ENCODE measurements around the gene MAMDC2. TPM values are rescaled to one million over a fixed set of nuclear protein-coding genes. Genes with fewer than 3 reads are reported as not detected.

Gene MAMDC2
- total and polyA plus RNA-seq, 2 of the 8 experiments (the other 6 are each of a cell fraction or from before 2014, with no cell fraction given) = 6.1 to 15.4 TPM

- Histone ChIP-seq H3K27me3 (replicated peaks in 1 of 4; ENCODE audit: control insufficient read depth in 3 of 4, extremely low read depth in 1 of 4, insufficient read depth in 3 of 4, low read length in 3 of 4) (no peaks in the 10 kb centered on the region), H3K4me2 (ENCODE audit: insufficient read depth in 1 of 2, low read depth in 2 of 2, low read length in 2 of 2) (no peak overlapping the region), H3K4me3 (ENCODE audit: extremely low read depth in 1 of 4, insufficient read depth in 2 of 4, low read depth in 3 of 4, low read length in 4 of 4) (no peak overlapping the region), H2BK5ac (ENCODE audit: low read depth, low read length) (no peak overlapping the region), H3K4me1 (replicated peaks in 1 of 4; ENCODE audit: control insufficient read depth in 3 of 4, insufficient read depth in 4 of 4, low read length in 3 of 4) (no peaks in the 10 kb centered on the region; a peak in 1 of 7 replicates), H3K23ac (ENCODE audit: insufficient read length) (no peak overlapping the region), H2BK120ac (replicated peaks; ENCODE audit: low read depth, low read length) (no peak overlapping the region), H3K27ac (ENCODE audit: low read depth, low read length) (no peak overlapping the region), H4K8ac (ENCODE audit: extremely low read depth, insufficient read depth, low read length) (no peak overlapping the region), H2BK20ac (ENCODE audit: low read length) (no peak overlapping the region), H2AFZ (ENCODE audit: low read length) (no peak overlapping the region), H3K79me1 (ENCODE audit: low read depth, low read length) (no peaks in the 10 kb centered on the region), H4K91ac (replicated peaks; ENCODE audit: insufficient read length, low read length) (no peak overlapping the region), H3K79me2 (ENCODE audit: control insufficient read depth in 1 of 2, insufficient read depth in 2 of 2, low read length in 2 of 2) (no peaks in the 10 kb centered on the region), H3K4ac (replicated peaks; ENCODE audit: insufficient read length, low read depth, low read length) (no peak overlapping the region), H3K14ac (ENCODE audit: insufficient read length) (no peak overlapping the region), H3K56ac (replicated peaks; ENCODE audit: insufficient read length, low read depth, low read length) (no peak overlapping the region), H2BK15ac (ENCODE audit: low read length) (no peak overlapping the region), H3K9me3 (ENCODE audit: insufficient read depth in 2 of 2, low read depth in 1 of 2, low read length in 1 of 2) (no peaks in the 10 kb centered on the region), H3K9ac (replicated peaks in 1 of 4; ENCODE audit: extremely low read depth in 1 of 4, low read depth in 3 of 4, low read length in 3 of 4) (no peak overlapping the region), H3K18ac (ENCODE audit: extremely low read depth, low read length) (no peak overlapping the region), H4K20me1 (replicated peaks in 1 of 2; ENCODE audit: control insufficient read depth in 1 of 2, insufficient read depth in 2 of 2, low read length in 2 of 2) (no peaks in the 10 kb centered on the region), H3K36me3 (ENCODE audit: control insufficient read depth in 2 of 4, insufficient read depth in 4 of 4, low read length in 3 of 4) (no peaks in the 10 kb centered on the region), H2BK12ac (ENCODE audit: low read depth, low read length) (no peak overlapping the region), H4K5ac (ENCODE audit: insufficient read length, low read depth, low read length) (no peak overlapping the region), H2AK5ac (ENCODE audit: low read depth, low read length) (no peak overlapping the region), H3K23me2 (ENCODE audit: low read depth, low read length) (no peaks in the 10 kb centered on the region)
- ChIA-PET POLR2A (ENCODE audit: partially characterized antibody) (no interaction called here), CTCF (ENCODE audit: partially characterized antibody) (no interaction called here)
- no peak for DNase-seq (ENCODE audit: low read depth in 1 of 2, low spot score in 2 of 2)
- TF ChIP-seq YY1 (IDR thresholded peaks at IDR 0.05; ENCODE audit: low read depth, low read length) (no peak), E2F6 (IDR thresholded peaks at IDR 0.05) (no peak), FOSL1 (IDR thresholded peaks at IDR 0.05; ENCODE audit: insufficient read depth, low read depth, low read length) (no peak), KDM5A (IDR thresholded peaks at IDR 0.05; ENCODE audit: low read length) (no peak), MAFK (IDR thresholded peaks at IDR 0.05; ENCODE audit: low read depth, low read length) (no peak), POU5F1 (IDR thresholded peaks at IDR 0.05; ENCODE audit: low read depth, low read length) (no peak), USF2 (IDR thresholded peaks at IDR 0.05; ENCODE audit: low read length) (no peak), NRF1 (IDR thresholded peaks at IDR 0.05; ENCODE audit: low read depth, low read length) (no peak)
- 85% methylated on average over 2 of the region's 2 CpGs; no CpG with 5 or more reads in 1 of the 2 experiments for WGBS, 2 experiments (ENCODE audit: extremely low coverage in 1 of 2, insufficient coverage in 1 of 2, insufficient read length in 1 of 2, insufficient replicate concordance in 2 of 2, low coverage in 1 of 2, low lambda C conversion rate in 2 of 2, missing lambda C conversion rate in 1 of 2)
- FAIRE-seq = no peak
Observed at GRCh38 chr9:70091103-70091502, 47.5 kb downstream of the MAMDC2 start.

Measured in H1 (cell line).